Left kidney (tissue), 2 donors: Measurements from ENCODE around the gene ANKLE2. TPM values are rescaled to one million over a fixed set of nuclear protein-coding genes. Genes with fewer than 3 reads are reported as not detected.
"Not testable (repeated sequence)": the region's sequence is repeated elsewhere in the genome, so short reads cannot be mapped to it uniquely, and the experiment has no call there.

Source experiments
- DNase-seq: peaks from one replicate; pipeline ENCODE4 v3.0.0-alpha.2; 2013
- polyA plus RNA-seq: library from polyadenylated mRNA; unstranded; fragments of 120-200 nt; gene quantifications from one replicate; pipeline ENCODE4 v1.2.1, GENCODE V29; 2013; ENCODE audit not compliant: insufficient read length

ANKLE2 gene
- polyA plus RNA-seq, 1 donor: 89.8 TPM

GRCh38 chr12:132779781-132780353, 18.2 kb upstream of the ANKLE2 start:
- DNase-seq: no peak

- DNase-seq: no peak
Measured at GRCh38 chr12:132777614-132778013, 16.0 kb upstream of the ANKLE2 start.

- no peak for DNase-seq
Measured at GRCh38 chr12:132776816-132777568, 15.4 kb upstream of the ANKLE2 start.

GRCh38 chr12:132776230-132776625, 14.6 kb upstream of the ANKLE2 start:
- not testable (repeated sequence) for DNase-seq

- DNase-seq: no peak
Measured at GRCh38 chr12:132775502-132776229, 14.0 kb upstream of the ANKLE2 start.

- no peak for DNase-seq
Measured at GRCh38 chr12:132774646-132775275, 13.1 kb upstream of the ANKLE2 start.

- DNase-seq: no peak
Measured at GRCh38 chr12:132774159-132774558, 12.5 kb upstream of the ANKLE2 start.

GRCh38 chr12:132773077-132773955, 11.7 kb upstream of the ANKLE2 start:
- DNase-seq: no peak

- peak; percentile 58 for DNase-seq
Measured at GRCh38 chr12:132772606-132773005, 11.0 kb upstream of the ANKLE2 start.

GRCh38 chr12:132771126-132771838, 9.7 kb upstream of the ANKLE2 start:
- no peak for DNase-seq

GRCh38 chr12:132766380-132767085, 4.9 kb upstream of the ANKLE2 start:
- DNase-seq: peak; percentile 18

- DNase-seq: no peak
Measured at GRCh38 chr12:132765361-132765760, 3.7 kb upstream of the ANKLE2 start.

GRCh38 chr12:132764231-132764630, 2.6 kb upstream of the ANKLE2 start:
- no peak for DNase-seq

GRCh38 chr12:132761921-132762583, 420 bp upstream of the ANKLE2 start:
- peak; percentile 86 for DNase-seq

- DNase-seq: no peak
Measured at GRCh38 chr12:132759359-132759758, 2.3 kb downstream of the ANKLE2 start.

GRCh38 chr12:132758825-132759224, 2.8 kb downstream of the ANKLE2 start:
- DNase-seq: not testable (repeated sequence)

GRCh38 chr12:132754160-132754932, 7.3 kb downstream of the ANKLE2 start:
- DNase-seq: no peak

GRCh38 chr12:132753670-132754069, 8.0 kb downstream of the ANKLE2 start:
- DNase-seq: not testable (repeated sequence)

- DNase-seq: no peak
Measured at GRCh38 chr12:132748319-132748718, 13.3 kb downstream of the ANKLE2 start.
